ENCODE measurements around the gene OR7C1.
"Not testable (repeated sequence)": the region's sequence is repeated elsewhere in the genome, so short reads cannot be mapped to it uniquely, and the experiment has no call there.

Gene OR7C1

GRCh38 chr19:14782626-14783409, 52.2 kb downstream of the OR7C1 start:
- TF ChIP-seq YY1 (IDR thresholded peaks at IDR 0.05; ENCODE audit: low read depth), result no peak
- TF ChIP-seq NFIC (IDR thresholded peaks at IDR 0.05), result no peak
- no peak for TF ChIP-seq TEAD4 (IDR thresholded peaks at IDR 0.05)
- TF ChIP-seq TCF12 (IDR thresholded peaks at IDR 0.05; ENCODE audit: low read depth), result no peak
- no peak for TF ChIP-seq EGR1 (IDR thresholded peaks at IDR 0.05)
- TF ChIP-seq USF1 (IDR thresholded peaks at IDR 0.05), result no peak
- no peak for TF ChIP-seq EP300 (IDR thresholded peaks at IDR 0.05; ENCODE audit: borderline replicate concordance)
- TF ChIP-seq CREB1 (IDR thresholded peaks at IDR 0.05; ENCODE audit: low read depth), result no peak
- no peak for TF ChIP-seq ZBTB7A (IDR thresholded peaks at IDR 0.05; ENCODE audit: low read depth)
- TF ChIP-seq CEBPB (IDR thresholded peaks at IDR 0.05), result no peak
- TF ChIP-seq TAF1 (IDR thresholded peaks at IDR 0.05; ENCODE audit: low read depth), result no peak
- TF ChIP-seq REST (IDR thresholded peaks at IDR 0.05; ENCODE audit: low read depth), result no peak
- TF ChIP-seq MAX (IDR thresholded peaks at IDR 0.05), result no peak
- no peak for TF ChIP-seq FOXM1 (IDR thresholded peaks at IDR 0.05; ENCODE audit: borderline replicate concordance, low read depth)
- no peak for TF ChIP-seq RAD21 (IDR thresholded peaks at IDR 0.05; ENCODE audit: low read depth)

- TF ChIP-seq REST (IDR thresholded peaks at IDR 0.05; ENCODE audit: low read depth) (no peak), TEAD4 (IDR thresholded peaks at IDR 0.05) (no peak), TCF12 (IDR thresholded peaks at IDR 0.05; ENCODE audit: low read depth) (no peak), EGR1 (IDR thresholded peaks at IDR 0.05) (no peak), CREB1 (IDR thresholded peaks at IDR 0.05; ENCODE audit: low read depth) (no peak), ZBTB7A (IDR thresholded peaks at IDR 0.05; ENCODE audit: low read depth) (no peak), EP300 (IDR thresholded peaks at IDR 0.05; ENCODE audit: borderline replicate concordance) (no peak), FOXM1 (IDR thresholded peaks at IDR 0.05; ENCODE audit: borderline replicate concordance, low read depth) (no peak), CEBPB (IDR thresholded peaks at IDR 0.05) (no peak), TAF1 (IDR thresholded peaks at IDR 0.05; ENCODE audit: low read depth) (no peak), YY1 (IDR thresholded peaks at IDR 0.05; ENCODE audit: low read depth) (no peak), USF1 (IDR thresholded peaks at IDR 0.05) (no peak), MAX (IDR thresholded peaks at IDR 0.05) (no peak), RAD21 (IDR thresholded peaks at IDR 0.05; ENCODE audit: low read depth) (no peak), NFIC (IDR thresholded peaks at IDR 0.05) (no peak)
Measured at GRCh38 chr19:14779151-14779550, 55.8 kb downstream of the OR7C1 start.

GRCh38 chr19:14778110-14778845, 56.7 kb downstream of the OR7C1 start, which contains the start of gene ADGRE2:
ADGRE2 (minus strand) TSS chr19:14778560; CDS start chr19:14776756, 1,804 bp downstream.
- not testable (repeated sequence) for TF ChIP-seq REST (IDR thresholded peaks at IDR 0.05; ENCODE audit: low read depth); CREB1 (IDR thresholded peaks at IDR 0.05; ENCODE audit: low read depth); USF1 (IDR thresholded peaks at IDR 0.05)
